ENCODE results near the gene STK40. TPM values are rescaled to one million over a fixed set of nuclear protein-coding genes. Genes with fewer than 3 reads are reported as not detected.

STK40 gene
- total RNA-seq, 1 experiment from 2014 or later: 26.2 TPM

GRCh38 chr1:36383240-36383639, 2.5 kb downstream of the STK40 start:
- Histone ChIP-seq H3K4me2 (ENCODE audit: insufficient read depth, insufficient read length, low read length) (no peak overlapping the region), H2BK20ac (ENCODE audit: low read depth, low read length, poor library complexity, severe bottlenecking) (no peak overlapping the region), H3K23ac (ENCODE audit: insufficient read length, low read depth, low read length) (no peak overlapping the region), H3K14ac (ENCODE audit: insufficient read depth, low read length) (no peak overlapping the region), H3K27me3 (ENCODE audit: insufficient read depth, low read length) (no peaks in the 10 kb centered on the region), H4K91ac (ENCODE audit: insufficient read length, low read depth, low read length) (no peak overlapping the region), H4K8ac (replicated peaks; ENCODE audit: insufficient read length, low read depth, low read length) (no peak overlapping the region), H3K18ac (ENCODE audit: insufficient read length, low read depth, low read length) (no peak overlapping the region), H3K79me1 (ENCODE audit: insufficient read depth, low read depth, low read length, poor library complexity, severe bottlenecking) (no peaks in the 10 kb centered on the region), H3K23me2 (ENCODE audit: insufficient read length, low read depth, low read length, poor library complexity, severe bottlenecking) (peaks cover 11% of the 10 kb centered on the region), H2BK12ac (ENCODE audit: insufficient read length, low read depth, low read length) (no peak overlapping the region), H3K9me3 (ENCODE audit: control insufficient read depth, low read depth, low read length) (no peaks in the 10 kb centered on the region), H4K5ac (ENCODE audit: insufficient read length, low read depth, low read length) (no peak overlapping the region), H3K27ac (ENCODE audit: insufficient read length, low read depth, low read length) (no peak overlapping the region), H3K4me1 (ENCODE audit: insufficient read depth, low read length) (peaks cover 5% of the 10 kb centered on the region; the same call in 1 of the 2 replicates), H2BK15ac (ENCODE audit: low read depth, low read length) (no peak overlapping the region), H3K9ac (ENCODE audit: extremely low read depth, insufficient read length, low read length) (no peak overlapping the region), H3T11ph (ENCODE audit: low read length) (no peak overlapping the region), H2BK120ac (ENCODE audit: low read depth, low read length, poor library complexity, severe bottlenecking) (no peak overlapping the region), H3K4ac (ENCODE audit: low read depth, low read length) (no peak overlapping the region), H3K56ac (ENCODE audit: insufficient read length, low read depth, low read length) (no peak overlapping the region), H4K20me1 (ENCODE audit: control insufficient read depth, insufficient read depth, insufficient read length) (no peaks in the 10 kb centered on the region), H2AFZ (ENCODE audit: low read length) (no peak overlapping the region), H3K79me2 (ENCODE audit: insufficient read depth, low read length) (peaks cover 12% of the 10 kb centered on the region; the same call in 1 of the 2 replicates), H2BK5ac (ENCODE audit: insufficient read length, low read length) (no peak overlapping the region), H2AK5ac (ENCODE audit: insufficient read length, low read length) (no peak overlapping the region)
- no peak overlapping the region for H3K4me3 Mint-ChIP-seq
- DNase-seq: no peak
- no CpG with 5 or more reads among the region's 4 CpGs for WGBS (ENCODE audit: extremely low coverage, insufficient read length, low lambda C conversion rate)
- H3K4me1 Mint-ChIP-seq: peaks cover 33 to 43% of the 10 kb centered on the region in 2 experiments
- H3K9me3 Mint-ChIP-seq: no peaks in the 10 kb centered on the region
- no peaks in the 10 kb centered on the region for H3K27me3 Mint-ChIP-seq (ENCODE audit: low read depth)
- no peak for TF ChIP-seq CTCF (conservative IDR thresholded peaks at IDR 0.05)
- H3K27ac Mint-ChIP-seq: peak overlapping the region in 2 of 3 experiments; percentile 11 to 78; a peak in 3 of 7 replicates
- H3K36me3 Mint-ChIP-seq (ENCODE audit: insufficient read depth in 1 of 3, low read depth in 3 of 3): peaks cover 0 to 5% (median 0%) of the 10 kb centered on the region in 3 experiments; a peak in 2 of 7 replicates

Data from H9 (cell line).